Activated CD8-positive, alpha-beta memory T cell treated with anti-CD3 and anti-CD28 coated beads, Interleukin-2, amount 50 U/mL, for 1 hour (primary cell): ENCODE measurements around the gene STOML1.

Source experiments
- DNase-seq: peaks from one replicate; pipeline ENCODE4 v3.0.0-alpha.2; 2020; ENCODE audit errors: extremely low read depth

STOML1 gene

GRCh38 chr15:73930371-73930770 is 61.7 kb downstream of the STOML1 start:
- DNase-seq = no peak

GRCh38 chr15:73928971-73929627 is 63.0 kb downstream of the STOML1 start:
- no peak for DNase-seq
